ENCODE results near the gene FOXN4.

FOXN4 gene

DNA sequence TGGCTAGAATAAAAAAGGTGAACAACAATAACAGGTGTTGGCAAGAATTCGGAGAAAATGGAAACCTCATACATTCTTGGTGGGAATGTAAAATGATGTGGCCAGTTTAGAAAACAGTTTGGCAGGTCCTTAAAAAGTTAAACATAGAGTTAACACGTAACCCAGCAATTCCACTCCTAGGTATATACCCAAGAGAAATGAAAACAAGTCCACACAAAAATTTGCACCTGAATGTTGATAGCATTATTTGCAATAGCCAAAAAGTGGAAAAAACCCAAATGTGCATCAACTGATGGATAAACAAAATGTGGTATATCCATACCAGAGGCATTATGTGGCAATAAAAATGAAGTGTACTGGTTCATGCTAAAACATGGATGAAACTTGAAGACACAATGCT, 36.3 kb upstream of the FOXN4 start:
- no peak overlapping the region for H3K27ac ChIP-seq
- TF ChIP-seq ZFX (IDR thresholded peaks at IDR 0.05; ENCODE audit: borderline replicate concordance), result no peak
- TF ChIP-seq, protein P1, sequence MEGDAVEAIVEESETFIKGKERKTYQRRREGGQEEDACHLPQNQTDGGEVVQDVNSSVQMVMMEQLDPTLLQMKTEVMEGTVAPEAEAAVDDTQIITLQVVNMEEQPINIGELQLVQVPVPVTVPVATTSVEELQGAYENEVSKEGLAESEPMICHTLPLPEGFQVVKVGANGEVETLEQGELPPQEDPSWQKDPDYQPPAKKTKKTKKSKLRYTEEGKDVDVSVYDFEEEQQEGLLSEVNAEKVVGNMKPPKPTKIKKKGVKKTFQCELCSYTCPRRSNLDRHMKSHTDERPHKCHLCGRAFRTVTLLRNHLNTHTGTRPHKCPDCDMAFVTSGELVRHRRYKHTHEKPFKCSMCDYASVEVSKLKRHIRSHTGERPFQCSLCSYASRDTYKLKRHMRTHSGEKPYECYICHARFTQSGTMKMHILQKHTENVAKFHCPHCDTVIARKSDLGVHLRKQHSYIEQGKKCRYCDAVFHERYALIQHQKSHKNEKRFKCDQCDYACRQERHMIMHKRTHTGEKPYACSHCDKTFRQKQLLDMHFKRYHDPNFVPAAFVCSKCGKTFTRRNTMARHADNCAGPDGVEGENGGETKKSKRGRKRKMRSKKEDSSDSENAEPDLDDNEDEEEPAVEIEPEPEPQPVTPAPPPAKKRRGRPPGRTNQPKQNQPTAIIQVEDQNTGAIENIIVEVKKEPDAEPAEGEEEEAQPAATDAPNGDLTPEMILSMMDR (IDR thresholded peaks at IDR 0.05), result no peak

DNA sequence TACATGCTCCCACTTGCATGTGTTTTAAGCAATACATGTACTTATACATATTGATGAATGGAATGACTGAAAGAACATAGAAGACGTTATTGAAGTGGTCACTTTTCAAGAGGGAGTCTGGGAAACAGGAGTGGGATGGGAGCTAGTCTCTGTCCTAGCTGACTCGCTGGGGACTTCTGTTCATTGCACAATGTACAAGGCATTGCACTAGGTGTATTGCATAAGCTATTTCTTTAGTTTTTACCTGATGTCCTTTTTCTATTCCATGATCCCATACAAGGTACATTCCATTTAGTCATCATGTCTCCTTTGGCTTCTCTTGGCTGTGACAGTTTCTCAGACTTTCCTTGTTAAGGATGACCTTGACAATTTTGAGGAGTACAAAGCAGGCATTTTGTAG, 34.6 kb upstream of the FOXN4 start:
- TF ChIP-seq, protein P1 (IDR thresholded peaks at IDR 0.05), result no peak
- TF ChIP-seq ZFX (IDR thresholded peaks at IDR 0.05; ENCODE audit: borderline replicate concordance), result no peak
- no peak overlapping the region for H3K27ac ChIP-seq

DNA sequence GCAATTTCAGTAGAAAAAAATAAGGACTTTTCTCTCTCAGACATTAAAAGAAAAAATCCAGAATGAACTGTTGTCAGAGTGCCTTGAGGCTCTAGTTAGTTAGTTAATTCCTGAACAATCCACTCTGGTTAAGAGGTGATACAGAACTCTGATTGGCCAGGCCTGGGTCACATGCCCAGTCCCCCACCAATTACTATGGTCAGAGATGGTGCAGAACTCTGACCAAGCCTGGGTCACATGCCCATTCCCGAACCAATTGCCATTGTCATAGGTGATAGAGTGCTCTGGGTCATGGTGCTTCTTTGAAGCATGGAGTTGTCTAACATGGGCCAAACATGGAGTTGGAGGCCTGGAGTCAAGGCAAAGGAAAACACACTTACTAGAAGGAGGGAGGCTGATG, 27.5 kb upstream of the FOXN4 start:
- TF ChIP-seq, protein P1 (IDR thresholded peaks at IDR 0.05), result no peak
- TF ChIP-seq ZFX (IDR thresholded peaks at IDR 0.05; ENCODE audit: borderline replicate concordance), result no peak
- no peak overlapping the region for H3K27ac ChIP-seq

DNA sequence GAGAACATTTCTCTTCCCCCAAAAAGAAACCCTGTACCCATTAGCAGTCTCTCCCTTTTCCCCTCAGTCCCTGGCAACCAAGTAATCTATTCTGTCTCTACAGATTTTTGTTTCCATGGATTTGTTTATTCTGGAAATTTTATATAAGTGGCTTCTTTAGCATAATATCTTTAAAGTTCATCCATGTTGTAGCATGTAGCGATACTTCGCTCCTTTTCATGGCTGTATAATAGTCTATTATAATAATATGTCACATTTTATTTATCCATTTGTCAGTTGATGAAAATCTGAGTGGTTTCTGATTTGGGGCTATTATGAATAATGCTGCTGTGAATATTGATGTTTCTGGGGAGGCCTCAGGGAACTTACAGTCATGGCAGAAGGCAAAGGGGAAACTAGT, 25.8 kb upstream of the FOXN4 start:
- no peak overlapping the region for H3K27ac ChIP-seq
- TF ChIP-seq ZFX (IDR thresholded peaks at IDR 0.05; ENCODE audit: borderline replicate concordance), result no peak
- TF ChIP-seq, protein P1 (IDR thresholded peaks at IDR 0.05), result no peak

DNA sequence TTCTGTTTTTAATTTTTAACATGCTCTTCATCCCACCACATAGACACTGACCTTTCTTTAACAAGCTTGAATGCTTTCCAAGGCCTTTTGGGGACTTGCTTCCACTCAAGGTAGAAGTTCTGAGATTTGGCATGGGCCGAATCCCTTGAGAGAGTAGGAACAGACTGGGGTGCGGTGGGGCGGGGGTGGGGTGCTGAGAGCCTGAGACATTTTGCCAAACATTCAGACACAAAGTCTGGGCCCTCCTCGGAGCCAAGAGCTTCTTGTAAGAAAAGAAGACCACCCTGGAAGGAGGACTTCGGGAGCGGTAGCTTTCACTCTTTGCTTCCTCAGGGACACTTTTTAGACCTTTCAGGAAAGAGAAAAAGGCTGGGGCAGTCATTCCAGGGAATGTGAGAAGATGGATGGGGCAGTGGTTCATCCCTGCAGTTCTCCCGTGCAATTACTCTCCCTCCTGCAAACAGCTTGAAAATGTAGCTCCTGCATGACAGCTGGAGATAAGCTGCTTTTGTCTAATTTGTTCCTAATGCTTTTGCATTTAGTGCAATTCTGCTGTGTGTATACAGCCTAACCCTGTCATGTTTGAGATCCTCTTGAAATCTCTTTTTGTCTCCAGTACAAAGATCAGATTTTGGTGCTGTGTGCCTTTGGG, 22.3 kb upstream of the FOXN4 start:
- H3K27ac ChIP-seq, result no peak overlapping the region

DNA sequence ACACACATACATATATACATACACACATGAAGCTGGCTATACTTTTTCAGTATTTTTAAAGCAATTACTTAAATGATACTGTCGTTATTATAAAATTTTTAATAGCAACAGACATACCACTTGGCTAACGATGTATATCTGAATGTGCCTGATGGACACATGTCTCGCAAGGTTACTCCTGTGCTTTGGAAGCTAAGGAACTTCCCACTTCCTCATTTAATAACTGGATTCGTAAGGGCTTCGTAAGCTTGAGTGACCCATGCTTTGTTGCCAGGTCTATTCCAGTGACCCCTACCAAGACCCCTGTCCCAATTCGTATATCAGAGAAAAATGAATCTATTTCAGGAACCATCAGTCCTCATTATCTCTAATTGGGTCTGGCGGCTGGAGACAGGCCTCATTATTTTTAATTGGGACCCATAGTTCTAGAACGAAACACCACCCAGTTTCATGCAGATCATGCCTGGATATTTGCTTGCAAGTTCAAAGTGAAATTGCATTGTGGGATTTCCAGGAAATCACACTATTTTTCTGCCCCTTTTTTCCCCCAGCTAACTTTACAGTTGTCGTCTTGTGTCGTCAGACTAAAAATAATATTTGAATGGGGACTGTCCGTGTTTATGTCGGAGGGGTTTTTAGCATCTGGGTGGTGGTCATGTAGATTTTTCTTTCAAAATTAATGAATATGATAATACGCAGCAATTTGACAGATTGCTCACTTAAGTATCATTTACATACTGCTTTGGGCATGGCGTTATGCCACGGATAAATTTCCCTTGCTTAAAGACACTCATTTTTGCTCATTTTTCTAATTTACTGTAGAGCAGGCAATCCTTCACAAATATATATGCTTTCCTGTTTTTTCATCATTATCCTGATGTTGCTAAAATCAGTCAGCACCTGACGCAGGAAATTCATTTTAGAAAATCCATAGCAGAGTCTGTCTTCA, 21.5 kb upstream of the FOXN4 start:
- TF ChIP-seq, protein P1 (IDR thresholded peaks at IDR 0.05), result no peak
- TF ChIP-seq ZFX (IDR thresholded peaks at IDR 0.05; ENCODE audit: borderline replicate concordance), result no peak
- no peak overlapping the region for H3K27ac ChIP-seq

More for the DNA sequence above, 22.3 kb upstream of the FOXN4 start:
- no peak for TF ChIP-seq ZFX (IDR thresholded peaks at IDR 0.05; ENCODE audit: borderline replicate concordance)
- TF ChIP-seq, protein P1 (IDR thresholded peaks at IDR 0.05), result no peak

DNA sequence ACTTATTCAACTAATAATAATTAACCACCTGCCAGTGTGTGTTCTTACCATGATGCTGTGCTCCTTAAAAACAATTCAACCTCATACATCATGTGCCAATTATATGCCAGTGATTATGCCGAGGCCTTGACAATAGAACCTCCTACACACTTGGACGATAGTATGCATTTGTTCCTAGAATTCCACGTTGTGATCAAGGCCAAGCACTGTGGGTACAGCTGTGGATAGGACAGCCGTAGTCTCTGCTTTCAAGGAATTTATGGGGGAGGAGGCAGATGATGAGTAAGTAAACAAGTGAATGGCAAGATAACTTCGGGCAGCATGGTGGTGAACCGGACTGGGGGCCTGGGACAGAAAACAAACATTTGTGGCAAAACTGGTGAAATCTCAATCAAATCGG, 20.6 kb upstream of the FOXN4 start:
- TF ChIP-seq ZFX (IDR thresholded peaks at IDR 0.05; ENCODE audit: borderline replicate concordance), result no peak
- TF ChIP-seq, protein P1 (IDR thresholded peaks at IDR 0.05), result no peak
- H3K27ac ChIP-seq, result no peak overlapping the region

All from 22Rv1 (cell line).